C4-2B (cell line): ENCODE measurements around the gene TPD52L1.

Source experiments
- H3K27ac ChIP-seq: fragments of 450-650 bp; 2 replicates; pipeline ENCODE4 v1.5.1; 2017
- CTCF ChIP-seq: fragments of 450-650 bp; conservative IDR thresholded peaks from 2 replicates; pipeline ENCODE4 v1.5.1; 2017; ENCODE audit warnings: mild to moderate bottlenecking
- ZFX ChIP-seq: fragments of 450-650 bp; IDR thresholded peaks from 2 replicates; pipeline ENCODE4 v1.6.1; 2017

TPD52L1 gene

GRCh38 chr6:125245109-125245508 is 91.5 kb downstream of the TPD52L1 start:
- H3K27ac ChIP-seq, result no peak overlapping the region
- TF ChIP-seq CTCF (no peak), ZFX (no peak)

- TF ChIP-seq CTCF (no peak), ZFX (no peak)
- no peak overlapping the region for H3K27ac ChIP-seq
These were observed 92.1 kb downstream of the TPD52L1 start for GRCh38 chr6:125245523-125246264.

GRCh38 chr6:125246566-125246965 is 93.0 kb downstream of the TPD52L1 start:
- H3K27ac ChIP-seq, result no peak overlapping the region
- TF ChIP-seq ZFX, result no peak
- no peak for TF ChIP-seq CTCF

- no peak overlapping the region for H3K27ac ChIP-seq
- TF ChIP-seq CTCF (no peak), ZFX (no peak)
These were observed 94.6 kb downstream of the TPD52L1 start for GRCh38 chr6:125248136-125248535.

GRCh38 chr6:125250511-125250910 is 96.9 kb downstream of the TPD52L1 start:
- H3K27ac ChIP-seq, result no peak overlapping the region
- no peak for TF ChIP-seq CTCF
- no peak for TF ChIP-seq ZFX

- no peak overlapping the region for H3K27ac ChIP-seq
- no peak for TF ChIP-seq CTCF
- no peak for TF ChIP-seq ZFX
These were observed 98.1 kb downstream of the TPD52L1 start for GRCh38 chr6:125251516-125252220.

GRCh38 chr6:125252891-125253290 is 99.3 kb downstream of the TPD52L1 start:
- no peak for TF ChIP-seq CTCF
- H3K27ac ChIP-seq, result no peak overlapping the region
